OCI-LY3 (cell line): ENCODE data around the gene RRH.

Experiments
- H2AFZ ChIP-seq: fragments of 200-600, 300-600 bp; shearing (Covaris generic); 2 replicates; pipeline ENCODE4 v1.6.0; 2014; ENCODE audit warnings: antibody characterized with exemption, low read depth, low read length
- H3K27ac ChIP-seq: fragments of 200-600, 300-600 bp; sonication (generic); 2 replicates; pipeline ENCODE4 v1.5.1; 2014; ENCODE audit warnings: mild to moderate bottlenecking, low read length, moderate library complexity, mixed read lengths
- H3K27me3 ChIP-seq: fragments of 200-600, 300-600 bp; sonication (generic); 2 replicates; pipeline ENCODE4 v1.6.1; 2014; ENCODE audit warnings: low read depth, low read length, mixed read lengths
- H3K36me3 ChIP-seq: fragments of 200-600, 300-600 bp; sonication (generic); replicated peaks from 2 replicates; pipeline ENCODE3; 2014; ENCODE audit warnings: low read depth, low read length, mixed read lengths
- H3K4me1 ChIP-seq: fragments of 300-600, 200-600 bp; sonication (generic); 2 replicates; pipeline ENCODE4 v1.6.1; 2014; ENCODE audit warnings: low read length, mixed read lengths
- H3K4me2 ChIP-seq: fragments of 200-600, 300-600 bp; sonication (generic); 2 replicates; pipeline ENCODE4 v1.6.1; 2014; ENCODE audit warnings: low read length, mixed read lengths
- H3K4me3 ChIP-seq: fragments of 300-600, 200-600 bp; sonication (generic); 2 replicates; pipeline ENCODE4 v1.5.1; 2014; ENCODE audit warnings: antibody characterized with exemption, mild to moderate bottlenecking, low read length, moderate library complexity
- H3K79me2 ChIP-seq: fragments of 300-600, 200-600 bp; shearing (Covaris generic); 2 replicates; pipeline ENCODE4 v1.6.1; 2014; ENCODE audit warnings: mild to moderate bottlenecking, low read length, mixed read lengths
- H3K9ac ChIP-seq: fragments of 300-600, 200-600 bp; shearing (Covaris generic); 2 replicates; pipeline ENCODE4 v1.6.0; 2014; ENCODE audit warnings: mild to moderate bottlenecking, low read length, moderate library complexity
- H3K9me3 ChIP-seq: fragments of 200-600, 300-600 bp; shearing (Covaris generic); 2 replicates; pipeline ENCODE4 v1.6.1; 2014; ENCODE audit warnings: low read length, mixed read lengths; ENCODE audit not compliant: insufficient read depth
- H4K20me1 ChIP-seq: fragments of 200-600, 300-600 bp; sonication (generic); 2 replicates; pipeline ENCODE4 v1.6.1; 2016; ENCODE audit warnings: low read length, mixed read lengths; ENCODE audit not compliant: insufficient read depth
- EZH2phosphoT487 ChIP-seq: fragments of 200-600 bp; shearing (Covaris generic); IDR thresholded peaks from 2 replicates; pipeline ENCODE4 v1.6.1; 2018; ENCODE audit warnings: antibody characterized with exemption, mixed run types, low read depth
- TF ChIP-seq, protein P1 (sequence below): fragments of 200-600, 300-600 bp; sonication (generic); IDR thresholded peaks from 2 replicates; pipeline ENCODE4 v1.5.1; 2014; ENCODE audit warnings: antibody characterized with exemption, low read length, low read depth

Gene RRH

DNA sequence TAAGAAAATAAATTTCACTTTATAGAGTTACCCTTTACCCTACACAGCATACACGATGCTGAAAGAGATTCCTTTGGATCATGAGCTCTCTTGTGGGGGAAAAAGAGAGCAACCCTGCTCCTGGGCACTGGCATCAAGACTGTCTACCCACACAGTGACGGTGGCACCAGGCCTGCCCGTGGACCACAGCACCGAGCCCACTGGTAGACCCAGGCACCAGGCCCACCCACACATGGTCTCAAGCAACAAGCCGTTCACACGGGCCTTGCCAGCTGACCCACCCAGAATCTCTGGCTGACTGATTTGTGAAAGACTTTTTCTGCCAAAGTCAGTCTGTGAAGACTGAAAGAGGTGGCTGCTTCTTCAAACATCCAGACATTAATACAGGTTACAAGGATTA lies 32.7 kb upstream of the RRH start:
- peaks cover 10% of the 10 kb centered on the region; the same call in 1 of the 2 replicates for H3K9me3 ChIP-seq
- no peaks in the 10 kb centered on the region for H4K20me1 ChIP-seq
- H3K4me1 ChIP-seq: no peaks in the 10 kb centered on the region
- no peak for TF ChIP-seq EZH2phosphoT487
- TF ChIP-seq, protein P1, sequence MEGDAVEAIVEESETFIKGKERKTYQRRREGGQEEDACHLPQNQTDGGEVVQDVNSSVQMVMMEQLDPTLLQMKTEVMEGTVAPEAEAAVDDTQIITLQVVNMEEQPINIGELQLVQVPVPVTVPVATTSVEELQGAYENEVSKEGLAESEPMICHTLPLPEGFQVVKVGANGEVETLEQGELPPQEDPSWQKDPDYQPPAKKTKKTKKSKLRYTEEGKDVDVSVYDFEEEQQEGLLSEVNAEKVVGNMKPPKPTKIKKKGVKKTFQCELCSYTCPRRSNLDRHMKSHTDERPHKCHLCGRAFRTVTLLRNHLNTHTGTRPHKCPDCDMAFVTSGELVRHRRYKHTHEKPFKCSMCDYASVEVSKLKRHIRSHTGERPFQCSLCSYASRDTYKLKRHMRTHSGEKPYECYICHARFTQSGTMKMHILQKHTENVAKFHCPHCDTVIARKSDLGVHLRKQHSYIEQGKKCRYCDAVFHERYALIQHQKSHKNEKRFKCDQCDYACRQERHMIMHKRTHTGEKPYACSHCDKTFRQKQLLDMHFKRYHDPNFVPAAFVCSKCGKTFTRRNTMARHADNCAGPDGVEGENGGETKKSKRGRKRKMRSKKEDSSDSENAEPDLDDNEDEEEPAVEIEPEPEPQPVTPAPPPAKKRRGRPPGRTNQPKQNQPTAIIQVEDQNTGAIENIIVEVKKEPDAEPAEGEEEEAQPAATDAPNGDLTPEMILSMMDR: no peak
- H3K36me3 ChIP-seq: peaks cover 2% of the 10 kb centered on the region
- H3K27me3 ChIP-seq: no peaks in the 10 kb centered on the region
- H3K4me2 ChIP-seq: no peak overlapping the region
- H2AFZ ChIP-seq: no peak overlapping the region
- H3K27ac ChIP-seq: no peak overlapping the region
- no peak overlapping the region for H3K4me3 ChIP-seq
- H3K9ac ChIP-seq: no peak overlapping the region
- no peaks in the 10 kb centered on the region for H3K79me2 ChIP-seq

DNA sequence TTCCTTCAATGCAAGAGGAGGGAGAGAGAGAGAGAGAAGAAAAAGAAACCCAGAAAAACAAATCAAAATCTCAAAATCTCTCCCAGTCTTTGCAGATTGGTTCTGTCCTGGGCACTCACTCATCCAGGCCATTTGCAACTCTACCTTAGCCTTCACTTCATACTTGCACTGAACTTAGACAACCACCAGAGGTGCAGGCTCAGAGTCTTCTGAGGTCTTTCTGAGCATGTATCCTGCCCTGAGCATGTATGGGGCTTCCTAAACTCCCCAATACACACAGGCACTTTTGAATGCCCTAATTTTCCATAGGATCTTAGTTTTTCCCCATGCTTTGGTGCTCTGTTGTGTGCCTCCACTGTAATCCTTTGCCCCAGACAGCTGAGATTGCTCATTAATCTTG lies 28.9 kb upstream of the RRH start:
- Histone ChIP-seq H3K36me3 (peaks cover 2% of the 10 kb centered on the region), H3K4me3 (no peak overlapping the region), H3K79me2 (no peaks in the 10 kb centered on the region), H3K4me1 (no peaks in the 10 kb centered on the region), H2AFZ (no peak overlapping the region), H3K4me2 (no peak overlapping the region), H3K9ac (no peak overlapping the region), H3K9me3 (peaks cover 10% of the 10 kb centered on the region; the same call in 1 of the 2 replicates), H3K27me3 (no peaks in the 10 kb centered on the region), H3K27ac (no peak overlapping the region), H4K20me1 (no peaks in the 10 kb centered on the region)
- TF ChIP-seq, protein P1: no peak
- TF ChIP-seq EZH2phosphoT487: no peak

GRCh38 chr4:109801099-109801789 lies 26.5 kb upstream of the RRH start:
- H3K27ac ChIP-seq: no peak overlapping the region
- no peak overlapping the region for H2AFZ ChIP-seq
- H3K4me1 ChIP-seq: no peaks in the 10 kb centered on the region
- no peak for TF ChIP-seq EZH2phosphoT487
- TF ChIP-seq, protein P1: no peak
- no peak overlapping the region for H3K4me2 ChIP-seq
- H3K9ac ChIP-seq: no peak overlapping the region
- no peaks in the 10 kb centered on the region for H4K20me1 ChIP-seq
- no peaks in the 10 kb centered on the region for H3K27me3 ChIP-seq
- H3K36me3 ChIP-seq: no peaks in the 10 kb centered on the region
- H3K9me3 ChIP-seq: peaks cover 3% of the 10 kb centered on the region; the same call in 1 of the 2 replicates
- no peak overlapping the region for H3K4me3 ChIP-seq
- H3K79me2 ChIP-seq: no peaks in the 10 kb centered on the region

GRCh38 chr4:109801895-109802319 lies 25.9 kb upstream of the RRH start, which contains the start of gene CFI:
TSS of gene CFI (minus strand) at chr4:109801999. CDS start at chr4:109801971, 28 bp downstream.
- Histone ChIP-seq H3K36me3 (no peaks in the 10 kb centered on the region), H3K27me3 (no peaks in the 10 kb centered on the region), H3K79me2 (no peaks in the 10 kb centered on the region), H3K4me3 (no peak within 1 kb of the TSS), H3K4me2 (no peak within 1 kb of the TSS), H3K27ac (no peak within 1 kb of the TSS), H3K9me3 (no peaks in the 10 kb centered on the region), H3K4me1 (no peaks in the 10 kb centered on the region), H2AFZ (no peak within 1 kb of the TSS), H4K20me1 (no peaks in the 10 kb centered on the region), H3K9ac (no peak within 1 kb of the TSS)
- TF ChIP-seq, protein P1: no peak
- no peak for TF ChIP-seq EZH2phosphoT487
